ENCODE data around the gene SYT9. TPM values are rescaled to one million over a fixed set of nuclear protein-coding genes. Genes with fewer than 3 reads are reported as not detected.

Gene SYT9
- total and polyA plus RNA-seq, 10 of the 15 experiments (the other 5 are each of a cell fraction or from before 2014, with no cell fraction given), result 0.03 TPM; not detected in 9

GRCh38 chr11:7512525-7513233, 261.0 kb downstream of the SYT9 start (continued):
- TF ChIP-seq ESRRA (IDR thresholded peaks at IDR 0.05; ENCODE audit: low read length), result no peak
- no peak for TF ChIP-seq SREBF1 (IDR thresholded peaks at IDR 0.05; ENCODE audit: low read length)
- TF ChIP-seq, protein P1, sequence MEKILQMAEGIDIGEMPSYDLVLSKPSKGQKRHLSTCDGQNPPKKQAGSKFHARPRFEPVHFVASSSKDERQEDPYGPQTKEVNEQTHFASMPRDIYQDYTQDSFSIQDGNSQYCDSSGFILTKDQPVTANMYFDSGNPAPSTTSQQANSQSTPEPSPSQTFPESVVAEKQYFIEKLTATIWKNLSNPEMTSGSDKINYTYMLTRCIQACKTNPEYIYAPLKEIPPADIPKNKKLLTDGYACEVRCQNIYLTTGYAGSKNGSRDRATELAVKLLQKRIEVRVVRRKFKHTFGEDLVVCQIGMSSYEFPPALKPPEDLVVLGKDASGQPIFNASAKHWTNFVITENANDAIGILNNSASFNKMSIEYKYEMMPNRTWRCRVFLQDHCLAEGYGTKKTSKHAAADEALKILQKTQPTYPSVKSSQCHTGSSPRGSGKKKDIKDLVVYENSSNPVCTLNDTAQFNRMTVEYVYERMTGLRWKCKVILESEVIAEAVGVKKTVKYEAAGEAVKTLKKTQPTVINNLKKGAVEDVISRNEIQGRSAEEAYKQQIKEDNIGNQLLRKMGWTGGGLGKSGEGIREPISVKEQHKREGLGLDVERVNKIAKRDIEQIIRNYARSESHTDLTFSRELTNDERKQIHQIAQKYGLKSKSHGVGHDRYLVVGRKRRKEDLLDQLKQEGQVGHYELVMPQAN (conservative IDR thresholded peaks at IDR 0.05), result no peak; the same call in 1 of the 2 replicates
- no peak for TF ChIP-seq ZNF384 (IDR thresholded peaks at IDR 0.05; ENCODE audit: borderline replicate concordance, low read depth, low read length)
- no peak for TF ChIP-seq CEBPZ (IDR thresholded peaks at IDR 0.05; ENCODE audit: low read depth, low read length)
- TF ChIP-seq CREB1 (IDR thresholded peaks at IDR 0.05; ENCODE audit: low read depth), result peak; percentile 67; the same call in 1 of the 2 replicates
- TF ChIP-seq SMAD1 (IDR thresholded peaks at IDR 0.05; ENCODE audit: low read depth, partially characterized antibody), result peak; percentile 48
- peak; percentile 68 for TF ChIP-seq NBN (IDR thresholded peaks at IDR 0.05)
- peak in 1 of 2 experiments; percentile 44; a peak in 1 of 4 replicates for TF ChIP-seq SRF (IDR thresholded peaks at IDR 0.05; ENCODE audit: low read depth in 2 of 2, low read length in 2 of 2)
- TF ChIP-seq NFYB (IDR thresholded peaks at IDR 0.05; ENCODE audit: insufficient read depth, low read depth, low read length), result no peak
- peak; percentile 64 to 80; a peak in 3 of 4 replicates for TF ChIP-seq BHLHE40 (IDR thresholded peaks at IDR 0.05; ENCODE audit: borderline replicate concordance in 1 of 2, low read depth in 2 of 2, low read length in 1 of 2)
- no peak for TF ChIP-seq SMAD5 (IDR thresholded peaks at IDR 0.05; ENCODE audit: low read depth)
- TF ChIP-seq, protein P2, sequence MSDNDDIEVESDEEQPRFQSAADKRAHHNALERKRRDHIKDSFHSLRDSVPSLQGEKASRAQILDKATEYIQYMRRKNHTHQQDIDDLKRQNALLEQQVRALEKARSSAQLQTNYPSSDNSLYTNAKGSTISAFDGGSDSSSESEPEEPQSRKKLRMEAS (IDR thresholded peaks at IDR 0.05; ENCODE audit: low read depth, low read length), result peak; percentile 61; the same call in 1 of the 2 replicates
- TF ChIP-seq ZNF592 (IDR thresholded peaks at IDR 0.05), result no peak
- TF ChIP-seq IKZF2 (IDR thresholded peaks at IDR 0.05), result peak; percentile 75 to 80
- peak; percentile 80 for TF ChIP-seq TCF12 (IDR thresholded peaks at IDR 0.05; ENCODE audit: low read depth, low read length)

Data from GM12878 (cell line).